Measurements from ENCODE around the gene FAM110D.

FAM110D gene

GRCh38 chr1:26142159-26142558 lies 16.7 kb upstream of the FAM110D start:
- H3K36me3 ChIP-seq (ENCODE audit: insufficient read depth, low read length) = no peaks in the 10 kb centered on the region
- H3K9me3 ChIP-seq (ENCODE audit: low read length) = no peaks in the 10 kb centered on the region
- H3K4me2 ChIP-seq (ENCODE audit: low read length) = no peak overlapping the region
- H3K4me3 ChIP-seq (ENCODE audit: low read depth, low read length, poor library complexity, severe bottlenecking) = no peak overlapping the region
- no peaks in the 10 kb centered on the region for H3F3A ChIP-seq (ENCODE audit: insufficient read depth, low read length)
- no peak overlapping the region for H2AFZ ChIP-seq (ENCODE audit: low read length)
- no peaks in the 10 kb centered on the region for H4K20me1 ChIP-seq (ENCODE audit: insufficient read depth, low read length)
- H3K9me2 ChIP-seq (ENCODE audit: low read depth, low read length) = no peaks in the 10 kb centered on the region
- no peaks in the 10 kb centered on the region for H3K4me1 ChIP-seq (ENCODE audit: insufficient read depth, low read length, severe bottlenecking)
- no peaks in the 10 kb centered on the region for H3K27me3 ChIP-seq (ENCODE audit: insufficient read depth, low read length)
- H3K79me2 ChIP-seq (ENCODE audit: insufficient read depth, low read length) = no peaks in the 10 kb centered on the region
- no peak overlapping the region for H3K9ac ChIP-seq (ENCODE audit: low read length)
- TF ChIP-seq CTCF (IDR thresholded peaks at IDR 0.05; ENCODE audit: low read length) (no peak), EZH2 (IDR thresholded peaks at IDR 0.05; ENCODE audit: borderline replicate concordance, low read length) (no peak)
- H3K27ac ChIP-seq (ENCODE audit: low read depth, low read length, poor library complexity, severe bottlenecking) = no peak overlapping the region

DNA sequence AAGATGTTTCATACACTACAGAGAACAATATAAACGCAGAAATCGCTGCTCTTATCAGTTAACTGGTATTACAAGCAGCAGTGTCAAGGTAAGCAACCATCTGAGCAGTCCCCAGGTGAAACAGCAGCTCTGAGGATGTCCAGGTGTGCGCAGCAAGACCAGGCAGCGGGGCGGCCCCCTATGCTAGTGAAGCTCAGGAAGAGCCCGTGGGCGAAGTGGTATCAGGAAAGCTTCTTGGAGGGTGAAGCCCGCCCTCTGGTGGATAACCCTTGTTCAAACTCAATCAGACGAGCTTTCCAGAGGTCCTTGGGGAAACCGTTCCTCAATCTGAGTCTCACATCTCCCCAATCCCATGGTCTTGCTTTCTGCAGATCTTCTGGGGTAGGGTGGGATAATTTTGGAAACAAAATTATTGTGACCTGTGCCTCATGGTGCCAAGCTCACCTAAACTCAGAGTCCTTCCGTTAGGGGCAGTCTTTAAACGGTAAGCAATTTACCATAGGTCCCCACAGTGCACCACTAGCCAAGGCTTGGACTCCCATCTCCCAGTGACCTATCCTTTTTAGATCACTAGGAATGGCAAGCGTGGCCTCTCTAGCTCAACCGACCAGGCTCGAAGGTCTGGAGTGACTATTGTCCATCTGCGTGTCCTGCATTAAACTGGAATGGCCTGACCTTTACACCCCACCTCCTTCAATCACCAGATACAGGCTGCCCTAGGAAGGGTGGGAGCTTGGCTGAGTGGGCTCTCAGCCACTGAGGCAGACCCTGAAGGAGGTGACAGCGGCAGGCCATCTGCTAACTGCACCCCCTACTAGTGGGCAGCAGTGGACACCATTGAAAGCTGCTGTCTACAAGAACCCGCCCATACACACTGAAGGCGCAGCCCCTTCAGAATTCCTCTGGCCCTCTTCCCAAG lies 13.6 kb upstream of the FAM110D start:
- TF ChIP-seq EZH2 (IDR thresholded peaks at IDR 0.05; ENCODE audit: borderline replicate concordance, low read length) (no peak), CTCF (IDR thresholded peaks at IDR 0.05; ENCODE audit: low read length) (peak; percentile 85)
- Histone ChIP-seq H3K9ac (ENCODE audit: low read length) (no peak overlapping the region), H3K27me3 (ENCODE audit: insufficient read depth, low read length) (peaks cover 9% of the 10 kb centered on the region; the same call in 1 of the 2 replicates), H3K4me2 (ENCODE audit: low read length) (no peak overlapping the region), H3K36me3 (ENCODE audit: insufficient read depth, low read length) (no peaks in the 10 kb centered on the region), H2AFZ (ENCODE audit: low read length) (no peak overlapping the region), H3K4me1 (ENCODE audit: insufficient read depth, low read length, severe bottlenecking) (no peaks in the 10 kb centered on the region), H3K9me3 (ENCODE audit: low read length) (no peaks in the 10 kb centered on the region), H3K79me2 (ENCODE audit: insufficient read depth, low read length) (no peaks in the 10 kb centered on the region), H3F3A (ENCODE audit: insufficient read depth, low read length) (no peaks in the 10 kb centered on the region), H4K20me1 (ENCODE audit: insufficient read depth, low read length) (no peaks in the 10 kb centered on the region), H3K4me3 (ENCODE audit: low read depth, low read length, poor library complexity, severe bottlenecking) (no peak overlapping the region), H3K27ac (ENCODE audit: low read depth, low read length, poor library complexity, severe bottlenecking) (no peak overlapping the region), H3K9me2 (ENCODE audit: low read depth, low read length) (no peaks in the 10 kb centered on the region)

DNA sequence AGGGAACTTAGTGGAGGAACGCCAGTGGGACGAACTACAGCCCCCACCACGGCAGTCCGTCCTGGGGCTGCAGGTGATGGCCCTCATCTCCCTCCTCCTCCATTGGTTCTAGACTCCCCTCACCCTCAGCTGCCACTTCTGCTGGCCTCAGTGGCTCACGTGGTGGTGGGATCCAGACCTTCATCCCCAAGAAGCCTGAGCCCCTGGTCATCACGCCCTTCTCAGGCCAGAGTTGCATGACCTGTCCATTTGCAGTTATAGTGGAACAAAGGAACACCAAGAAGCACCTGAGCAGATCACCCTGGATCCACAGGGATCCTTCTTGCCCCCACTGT lies 13.0 kb upstream of the FAM110D start:
- Histone ChIP-seq H3K79me2 (ENCODE audit: insufficient read depth, low read length) (no peaks in the 10 kb centered on the region), H3K9me3 (ENCODE audit: low read length) (no peaks in the 10 kb centered on the region)
- no peak for TF ChIP-seq CTCF (IDR thresholded peaks at IDR 0.05; ENCODE audit: low read length)
- no peak for TF ChIP-seq EZH2 (IDR thresholded peaks at IDR 0.05; ENCODE audit: borderline replicate concordance, low read length)

More for the DNA sequence above, 13.0 kb upstream of the FAM110D start:
- H3K4me3 ChIP-seq (ENCODE audit: low read depth, low read length, poor library complexity, severe bottlenecking) = no peak overlapping the region
- peaks cover 9% of the 10 kb centered on the region; the same call in 1 of the 2 replicates for H3K27me3 ChIP-seq (ENCODE audit: insufficient read depth, low read length)
- H2AFZ ChIP-seq (ENCODE audit: low read length) = no peak overlapping the region
- no peak overlapping the region for H3K27ac ChIP-seq (ENCODE audit: low read depth, low read length, poor library complexity, severe bottlenecking)
- H3K9ac ChIP-seq (ENCODE audit: low read length) = no peak overlapping the region
- no peaks in the 10 kb centered on the region for H4K20me1 ChIP-seq (ENCODE audit: insufficient read depth, low read length)
- H3K9me2 ChIP-seq (ENCODE audit: low read depth, low read length) = no peaks in the 10 kb centered on the region
- H3K4me2 ChIP-seq (ENCODE audit: low read length) = no peak overlapping the region
- no peaks in the 10 kb centered on the region for H3K36me3 ChIP-seq (ENCODE audit: insufficient read depth, low read length)
- no peaks in the 10 kb centered on the region for H3K4me1 ChIP-seq (ENCODE audit: insufficient read depth, low read length, severe bottlenecking)
- no peaks in the 10 kb centered on the region for H3F3A ChIP-seq (ENCODE audit: insufficient read depth, low read length)
